Endothelial cell of umbilical vein (primary cell): ENCODE measurements around the gene WDR49. TPM values are rescaled to one million over a fixed set of nuclear protein-coding genes. Genes with fewer than 3 reads are reported as not detected.

Experiments
- BruUV-seq: library from RNA; stranded (reverse); fragments of 400-500 nt; replicated peaks from 2 replicates; lab custom pipeline; 2021; lab: Mats Ljungman, UMichigan
- CTCF ChIA-PET: fragments of 300-600, 350-600 bp; sonication (Branson Sonifier 250); formaldehyde crosslinking; loops from one replicate; lab custom pipeline; 2021; ENCODE audit warnings: antibody characterized with exemption, inconsistent platforms; lab: Charles Lee
- POLR2A ChIA-PET: fragments of 300-600, 350-600 bp; sonication (Branson Sonifier 250); formaldehyde crosslinking; loops from one replicate; lab custom pipeline; 2021; ENCODE audit warnings: antibody characterized with exemption, inconsistent platforms; lab: Charles Lee
- DNase-seq: peaks from one replicate; pipeline ENCODE4 v3.0.0-alpha.2; 2011; ENCODE audit warnings: low read depth, low spot score
- FAIRE-seq: peaks from 2 replicates; lab custom pipeline; 2011; peaks lifted over from hg19 to GRCh38; lab: Jason Lieb, UNC
- H2AFZ ChIP-seq: 2 replicates; pipeline ENCODE4 v1.6.0; 2012; ENCODE audit warnings: low read depth, low read length, control low read depth, inconsistent platforms
- H3K27ac ChIP-seq: 2 replicates; pipeline ENCODE4 v1.5.1; 2011; ENCODE audit warnings: low read depth, mild to moderate bottlenecking, control low read depth, low read length, moderate library complexity; ENCODE audit not compliant: insufficient read depth
- H3K27me3 ChIP-seq, 2 experiments: 2 replicates each; pipeline versions ENCODE4 v1.6.0 to v1.6.1; 2011; ENCODE audit warnings: low read length in 2 of 2, mixed read lengths in 1 of 2; ENCODE audit not compliant: control insufficient read depth in 2 of 2, insufficient read depth in 2 of 2
- H3K36me3 ChIP-seq, 2 experiments: 2 replicates in 1 of 2; 3 replicates in 1 of 2; pipeline ENCODE4 v1.5.1; 2011; ENCODE audit warnings: low read length in 2 of 2, mild to moderate bottlenecking in 1 of 2, moderate library complexity in 1 of 2; ENCODE audit not compliant: control insufficient read depth in 2 of 2, insufficient read depth in 2 of 2; ENCODE audit errors: extremely low read depth in 1 of 2
- H3K4me1 ChIP-seq: 3 replicates; pipeline ENCODE4 v1.5.1; 2011; ENCODE audit warnings: mild to moderate bottlenecking, low read length; ENCODE audit not compliant: control insufficient read depth, insufficient read depth; ENCODE audit errors: extremely low read depth
- H3K4me2 ChIP-seq: 2 replicates; pipeline ENCODE4 v1.6.1; 2011; ENCODE audit warnings: low read length, control low read depth, mixed read lengths; ENCODE audit not compliant: insufficient read depth
- H3K4me3 ChIP-seq, 3 experiments: fragments of 200-600 bp in 1 of 3; sonication (generic), shearing (Covaris generic) in 1 of 3; replicated peaks in 1 of 3; 2 replicates each; pipeline ENCODE4 v1.5.1; 2011 to 2016; ENCODE audit warnings: control low read depth in 3 of 3, low read length in 3 of 3, mild to moderate bottlenecking in 2 of 3, inconsistent platforms in 1 of 3, low read depth in 1 of 3, moderate library complexity in 1 of 3; ENCODE audit not compliant: insufficient read depth in 1 of 3
- H3K79me2 ChIP-seq: 2 replicates; pipeline ENCODE4 v1.6.0; 2012; ENCODE audit warnings: low read length, inconsistent platforms; ENCODE audit not compliant: control insufficient read depth, insufficient read depth
- H3K9ac ChIP-seq: replicated peaks from 2 replicates; pipeline ENCODE3; 2011; ENCODE audit warnings: low read length, control low read depth; ENCODE audit not compliant: insufficient read depth; ENCODE audit errors: extremely low read depth
- H3K9me1 ChIP-seq: replicated peaks from 3 replicates; pipeline ENCODE4 v1.6.0; 2011; ENCODE audit warnings: mild to moderate bottlenecking, low read length; ENCODE audit not compliant: control insufficient read depth, insufficient read depth; ENCODE audit errors: extremely low read depth
- H3K9me3 ChIP-seq: replicated peaks from 2 replicates; pipeline ENCODE4 v1.5.1; 2012; ENCODE audit warnings: low read length, inconsistent platforms; ENCODE audit not compliant: control insufficient read depth, insufficient read depth
- H4K20me1 ChIP-seq: replicated peaks from 2 replicates; pipeline ENCODE3; 2011; ENCODE audit warnings: mild to moderate bottlenecking, low read length; ENCODE audit not compliant: control insufficient read depth, insufficient read depth; ENCODE audit errors: extremely low read depth
- EZH2 ChIP-seq: IDR thresholded peaks from 2 replicates; pipeline ENCODE4 v1.6.1; 2012; ENCODE audit warnings: borderline replicate concordance, low read depth, mild to moderate bottlenecking, moderate library complexity, low read length, inconsistent platforms; ENCODE audit not compliant: severe bottlenecking
- FOS ChIP-seq: IDR thresholded peaks from 2 replicates; pipeline ENCODE4 v1.6.1; 2011; ENCODE audit warnings: mild to moderate bottlenecking, low read length, moderate library complexity, borderline replicate concordance; ENCODE audit not compliant: insufficient read depth
- GATA2 ChIP-seq: IDR thresholded peaks from 2 replicates; pipeline ENCODE4 v1.7.0; 2011; ENCODE audit warnings: low read depth, mild to moderate bottlenecking, moderate library complexity, mixed read lengths, low read length; ENCODE audit not compliant: insufficient read length, insufficient read depth
- JUN ChIP-seq: IDR thresholded peaks from 2 replicates; pipeline ENCODE4 v1.6.1; 2011; ENCODE audit warnings: borderline replicate concordance, low read depth; ENCODE audit not compliant: insufficient read length, insufficient read depth
- MAX ChIP-seq: IDR thresholded peaks from 2 replicates; pipeline ENCODE4 v1.6.1; 2011; ENCODE audit not compliant: insufficient read depth, insufficient read length
- MYC ChIP-seq: IDR thresholded peaks from one replicate; pipeline ENCODE4 v1.6.1; 2011; ENCODE audit warnings: mild to moderate bottlenecking, low read depth, low read length
- POLR2A ChIP-seq: IDR thresholded peaks from 2 replicates; pipeline ENCODE4 v1.6.1; 2012; ENCODE audit warnings: low read depth, mild to moderate bottlenecking, control low read depth, low read length
- POLR2AphosphoS5 ChIP-seq: IDR thresholded peaks from 2 replicates; pipeline ENCODE4 v1.6.1; 2012; ENCODE audit warnings: low read depth, mild to moderate bottlenecking, control low read depth, low read length, moderate library complexity; ENCODE audit not compliant: insufficient read depth
- dilution Hi-C: fragments of 300-500 bp; cut with MboI; formaldehyde crosslinking; loops from one replicate; pipeline ENCODE4 v1.15.0; 2019; ENCODE audit warnings: low sequenced_read_pairs; ENCODE audit not compliant: extremely low pct_ligation_motif_present
- intact Hi-C: fragments of 100-400 bp; cut with micrococcal nuclease; formaldehyde crosslinking; loops from one replicate; pipeline ENCODE4 v1.10.0; 2022
- polyA plus RNA-seq, 4 experiments: library from polyadenylated mRNA; depleted of rRNA in 3 of 4; stranded (reverse) in 3 of 4; unstranded in 1 of 4; fragments of >200 nt; gene quantifications; 2 replicates each; pipeline versions ENCODE4 v1.2.1 to v1.2.3, GENCODE V29; 2011 to 2012; ENCODE audit warnings: missing spikeins in 1 of 4
- total RNA-seq: library from RNA; stranded (reverse); gene quantifications from 2 replicates; pipeline ENCODE4 v1.2.3, GENCODE V29; 2021
- TF ChIP-seq, protein P1 (sequence below), 2 donors: IDR thresholded peaks; 1 replicate in 1 of 2; 2 replicates in 1 of 2; pipeline ENCODE4 v1.5.1; 2011; ENCODE audit warnings: low read length in 2 of 2, mild to moderate bottlenecking in 2 of 2, moderate library complexity in 2 of 2, control low read depth in 1 of 2, inconsistent platforms in 1 of 2, low read depth in 1 of 2; ENCODE audit not compliant: insufficient read depth in 1 of 2; ENCODE audit errors: extremely low read depth in 1 of 2

The WDR49 gene
- total and polyA plus RNA-seq, 2 donors (not counting 3 experiments of a cell fraction or from before 2014, with no cell fraction given), result not detected

GRCh38 chr3:167611718-167612117 is 42.0 kb downstream of the WDR49 start:
- Histone ChIP-seq H3K4me1 (no peaks in the 10 kb centered on the region), H2AFZ (no peak overlapping the region), H3K27ac (no peak overlapping the region), H3K4me3 (no peak overlapping the region), H3K9me1 (no peaks in the 10 kb centered on the region), H3K4me2 (no peak overlapping the region), H3K9ac (no peak overlapping the region), H3K36me3 (no peaks in the 10 kb centered on the region), H3K27me3 (no peaks in the 10 kb centered on the region), H4K20me1 (no peaks in the 10 kb centered on the region), H3K9me3 (no peaks in the 10 kb centered on the region), H3K79me2 (no peaks in the 10 kb centered on the region)
- TF ChIP-seq POLR2A, result no peak
- TF ChIP-seq POLR2AphosphoS5, result no peak
- no peak for TF ChIP-seq MAX
- no peak for TF ChIP-seq GATA2
- TF ChIP-seq, protein P1, sequence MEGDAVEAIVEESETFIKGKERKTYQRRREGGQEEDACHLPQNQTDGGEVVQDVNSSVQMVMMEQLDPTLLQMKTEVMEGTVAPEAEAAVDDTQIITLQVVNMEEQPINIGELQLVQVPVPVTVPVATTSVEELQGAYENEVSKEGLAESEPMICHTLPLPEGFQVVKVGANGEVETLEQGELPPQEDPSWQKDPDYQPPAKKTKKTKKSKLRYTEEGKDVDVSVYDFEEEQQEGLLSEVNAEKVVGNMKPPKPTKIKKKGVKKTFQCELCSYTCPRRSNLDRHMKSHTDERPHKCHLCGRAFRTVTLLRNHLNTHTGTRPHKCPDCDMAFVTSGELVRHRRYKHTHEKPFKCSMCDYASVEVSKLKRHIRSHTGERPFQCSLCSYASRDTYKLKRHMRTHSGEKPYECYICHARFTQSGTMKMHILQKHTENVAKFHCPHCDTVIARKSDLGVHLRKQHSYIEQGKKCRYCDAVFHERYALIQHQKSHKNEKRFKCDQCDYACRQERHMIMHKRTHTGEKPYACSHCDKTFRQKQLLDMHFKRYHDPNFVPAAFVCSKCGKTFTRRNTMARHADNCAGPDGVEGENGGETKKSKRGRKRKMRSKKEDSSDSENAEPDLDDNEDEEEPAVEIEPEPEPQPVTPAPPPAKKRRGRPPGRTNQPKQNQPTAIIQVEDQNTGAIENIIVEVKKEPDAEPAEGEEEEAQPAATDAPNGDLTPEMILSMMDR (IDR thresholded peaks at IDR 0.05; ENCODE audit: extremely low read depth in 1 of 2, insufficient read depth in 1 of 2, low read depth in 1 of 2, low read length in 2 of 2), result no peak
- TF ChIP-seq EZH2, result no peak
- no peak for TF ChIP-seq MYC
- no peak for TF ChIP-seq FOS
- no peak for TF ChIP-seq JUN
- dilution Hi-C loops (no loop called here), intact Hi-C loops (no loop called here)
- no TSS peak for BruUV-seq
- ChIA-PET POLR2A (no interaction called here), CTCF (no interaction called here)
- FAIRE-seq (no peak), DNase-seq (no peak)
